ENCODE results near the gene TLE3. TPM values are rescaled to one million over a fixed set of nuclear protein-coding genes. Genes with fewer than 3 reads are reported as not detected.

TLE3 gene
- total RNA-seq, 1 donor from 2014 or later: 45.4 TPM

- TF ChIP-seq EZH2 (IDR thresholded peaks at IDR 0.05; ENCODE audit: insufficient read depth, low read length): no peak
- TF ChIP-seq, protein P1, sequence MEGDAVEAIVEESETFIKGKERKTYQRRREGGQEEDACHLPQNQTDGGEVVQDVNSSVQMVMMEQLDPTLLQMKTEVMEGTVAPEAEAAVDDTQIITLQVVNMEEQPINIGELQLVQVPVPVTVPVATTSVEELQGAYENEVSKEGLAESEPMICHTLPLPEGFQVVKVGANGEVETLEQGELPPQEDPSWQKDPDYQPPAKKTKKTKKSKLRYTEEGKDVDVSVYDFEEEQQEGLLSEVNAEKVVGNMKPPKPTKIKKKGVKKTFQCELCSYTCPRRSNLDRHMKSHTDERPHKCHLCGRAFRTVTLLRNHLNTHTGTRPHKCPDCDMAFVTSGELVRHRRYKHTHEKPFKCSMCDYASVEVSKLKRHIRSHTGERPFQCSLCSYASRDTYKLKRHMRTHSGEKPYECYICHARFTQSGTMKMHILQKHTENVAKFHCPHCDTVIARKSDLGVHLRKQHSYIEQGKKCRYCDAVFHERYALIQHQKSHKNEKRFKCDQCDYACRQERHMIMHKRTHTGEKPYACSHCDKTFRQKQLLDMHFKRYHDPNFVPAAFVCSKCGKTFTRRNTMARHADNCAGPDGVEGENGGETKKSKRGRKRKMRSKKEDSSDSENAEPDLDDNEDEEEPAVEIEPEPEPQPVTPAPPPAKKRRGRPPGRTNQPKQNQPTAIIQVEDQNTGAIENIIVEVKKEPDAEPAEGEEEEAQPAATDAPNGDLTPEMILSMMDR (IDR thresholded peaks at IDR 0.05; ENCODE audit: insufficient read depth, low read depth, low read length): no peak
- DNase-seq (ENCODE audit: low read depth) (no peak), FAIRE-seq (no peak)
- Histone ChIP-seq H3K27me3 (ENCODE audit: insufficient read depth, low read length) (no peaks in the 10 kb centered on the region), H3K4me3 (ENCODE audit: insufficient read depth, low read depth, low read length) (peak overlapping the region; percentile 22), H3K4me2 (ENCODE audit: low read length) (peak overlapping the region; percentile 98), H3K27ac (ENCODE audit: low read depth, low read length) (no peak overlapping the region), H3K36me3 (ENCODE audit: insufficient read depth, low read length) (peaks cover 13% of the 10 kb centered on the region), H3K79me2 (ENCODE audit: insufficient read depth, low read length) (peaks cover 90% of the 10 kb centered on the region), H3K4me1 (ENCODE audit: insufficient read depth, low read length) (peaks cover 45% of the 10 kb centered on the region), H3K9me3 (ENCODE audit: insufficient read depth, low read depth, low read length) (no peaks in the 10 kb centered on the region), H2AFZ (ENCODE audit: low read depth, low read length) (no peak overlapping the region), H4K20me1 (ENCODE audit: insufficient read depth, low read length) (peaks cover 81% of the 10 kb centered on the region), H3K9ac (ENCODE audit: low read length) (no peak overlapping the region)
- Mint-ChIP-seq H3K9me3 (ENCODE audit: unreplicated experiment) (no peaks in the 10 kb centered on the region), H3K36me3 (ENCODE audit: low read depth, unreplicated experiment) (peaks cover 24% of the 10 kb centered on the region), H3K27ac (ENCODE audit: unreplicated experiment) (no peak overlapping the region), H3K4me3 (ENCODE audit: unreplicated experiment) (peak overlapping the region; percentile 69), H3K4me1 (ENCODE audit: low read depth, unreplicated experiment) (peaks cover 44% of the 10 kb centered on the region), H3K27me3 (ENCODE audit: low read depth, unreplicated experiment) (peaks cover 4% of the 10 kb centered on the region)
These were observed 4.6 kb downstream of the TLE3 start for GRCh38 chr15:70093070-70093469.

- TF ChIP-seq, protein P1 (IDR thresholded peaks at IDR 0.05; ENCODE audit: insufficient read depth, low read depth, low read length): no peak
- TF ChIP-seq EZH2 (IDR thresholded peaks at IDR 0.05; ENCODE audit: insufficient read depth, low read length): no peak
- Histone ChIP-seq H3K4me3 (ENCODE audit: insufficient read depth, low read depth, low read length) (no peak overlapping the region), H3K36me3 (ENCODE audit: insufficient read depth, low read length) (peaks cover 15% of the 10 kb centered on the region), H4K20me1 (ENCODE audit: insufficient read depth, low read length) (peaks cover 86% of the 10 kb centered on the region), H3K9ac (ENCODE audit: low read length) (no peak overlapping the region), H3K9me3 (ENCODE audit: insufficient read depth, low read depth, low read length) (no peaks in the 10 kb centered on the region), H3K27me3 (ENCODE audit: insufficient read depth, low read length) (no peaks in the 10 kb centered on the region), H3K27ac (ENCODE audit: low read depth, low read length) (no peak overlapping the region), H3K4me1 (ENCODE audit: insufficient read depth, low read length) (peaks cover 44% of the 10 kb centered on the region), H3K79me2 (ENCODE audit: insufficient read depth, low read length) (peaks cover 95% of the 10 kb centered on the region), H2AFZ (ENCODE audit: low read depth, low read length) (no peak overlapping the region), H3K4me2 (ENCODE audit: low read length) (peak overlapping the region; percentile 98)
- H3K36me3 Mint-ChIP-seq (ENCODE audit: low read depth, unreplicated experiment): peaks cover 28% of the 10 kb centered on the region
- peaks cover 48% of the 10 kb centered on the region for H3K4me1 Mint-ChIP-seq (ENCODE audit: low read depth, unreplicated experiment)
- peak overlapping the region; percentile 69 for H3K4me3 Mint-ChIP-seq (ENCODE audit: unreplicated experiment)
- DNase-seq (ENCODE audit: low read depth) (no peak), FAIRE-seq (no peak)
- no peak overlapping the region for H3K27ac Mint-ChIP-seq (ENCODE audit: unreplicated experiment)
- H3K27me3 Mint-ChIP-seq (ENCODE audit: low read depth, unreplicated experiment): peaks cover 9% of the 10 kb centered on the region
- no peaks in the 10 kb centered on the region for H3K9me3 Mint-ChIP-seq (ENCODE audit: unreplicated experiment)
These were observed 5.2 kb downstream of the TLE3 start for GRCh38 chr15:70092464-70093027.

DNA sequence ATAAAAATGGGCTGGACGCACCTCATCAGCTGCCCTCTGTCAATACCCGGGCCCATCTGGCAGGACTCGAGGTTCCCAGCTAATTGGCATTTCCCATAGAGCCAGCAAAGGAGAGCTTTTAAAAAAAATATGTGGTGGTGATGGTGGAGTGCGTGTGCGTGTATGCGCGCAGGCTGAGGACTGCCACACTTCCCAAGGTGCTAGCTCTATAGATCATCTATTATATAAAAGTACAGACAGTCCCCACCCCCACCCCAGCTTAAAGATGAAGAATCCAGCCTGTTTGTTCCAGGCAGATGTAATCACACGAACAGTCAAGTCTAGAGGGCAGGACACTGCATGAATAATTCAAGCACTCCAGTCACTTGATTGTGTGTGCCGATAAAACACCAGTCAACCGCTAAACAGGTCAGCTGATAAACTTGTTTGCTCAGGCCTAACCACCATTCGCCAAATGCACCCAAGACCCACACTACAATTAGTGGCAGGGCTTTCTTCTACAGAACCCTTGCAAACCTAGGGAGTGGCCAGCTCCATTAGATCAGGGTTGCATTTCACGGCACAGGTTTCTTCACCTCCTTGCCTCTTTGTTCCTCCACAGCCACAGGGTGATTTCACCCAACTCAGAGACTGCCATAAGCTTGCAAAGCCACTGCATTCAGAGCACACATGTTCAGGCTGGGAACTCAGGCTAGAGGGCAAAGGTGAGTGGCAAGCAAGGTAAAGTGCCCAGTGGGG is 5.8 kb downstream of the TLE3 start:
- TF ChIP-seq EZH2 (IDR thresholded peaks at IDR 0.05; ENCODE audit: insufficient read depth, low read length): no peak
- TF ChIP-seq, protein P1 (IDR thresholded peaks at IDR 0.05; ENCODE audit: insufficient read depth, low read depth, low read length): no peak
- H3K36me3 ChIP-seq (ENCODE audit: insufficient read depth, low read length): peaks cover 18% of the 10 kb centered on the region
- no peak overlapping the region for H2AFZ ChIP-seq (ENCODE audit: low read depth, low read length)
- Mint-ChIP-seq H3K4me1 (ENCODE audit: low read depth, unreplicated experiment) (peaks cover 52% of the 10 kb centered on the region), H3K9me3 (ENCODE audit: unreplicated experiment) (peaks cover 3% of the 10 kb centered on the region), H3K36me3 (ENCODE audit: low read depth, unreplicated experiment) (peaks cover 35% of the 10 kb centered on the region), H3K27me3 (ENCODE audit: low read depth, unreplicated experiment) (peaks cover 13% of the 10 kb centered on the region), H3K27ac (ENCODE audit: unreplicated experiment) (no peak overlapping the region), H3K4me3 (ENCODE audit: unreplicated experiment) (no peak overlapping the region)
- peak overlapping the region; percentile 98 for H3K4me2 ChIP-seq (ENCODE audit: low read length)
- peak; percentile 71 for DNase-seq (ENCODE audit: low read depth)
- FAIRE-seq: no peak
- H3K9ac ChIP-seq (ENCODE audit: low read length): no peak overlapping the region
- H3K79me2 ChIP-seq (ENCODE audit: insufficient read depth, low read length): peaks cover 94% of the 10 kb centered on the region
- H3K4me3 ChIP-seq (ENCODE audit: insufficient read depth, low read depth, low read length): no peak overlapping the region
- H3K9me3 ChIP-seq (ENCODE audit: insufficient read depth, low read depth, low read length): no peaks in the 10 kb centered on the region
- H3K27me3 ChIP-seq (ENCODE audit: insufficient read depth, low read length): no peaks in the 10 kb centered on the region
- H3K4me1 ChIP-seq (ENCODE audit: insufficient read depth, low read length): peaks cover 44% of the 10 kb centered on the region
- H3K27ac ChIP-seq (ENCODE audit: low read depth, low read length): no peak overlapping the region
- H4K20me1 ChIP-seq (ENCODE audit: insufficient read depth, low read length): peaks cover 93% of the 10 kb centered on the region

Data from astrocyte (in vitro differentiated cells and primary cell).